ENCODE data around the gene PTPN3. TPM values are rescaled to one million over a fixed set of nuclear protein-coding genes. Genes with fewer than 3 reads are reported as not detected.
"Not testable (repeated sequence)": the region's sequence is repeated elsewhere in the genome, so short reads cannot be mapped to it uniquely, and the experiment has no call there.

The PTPN3 gene, protein sequence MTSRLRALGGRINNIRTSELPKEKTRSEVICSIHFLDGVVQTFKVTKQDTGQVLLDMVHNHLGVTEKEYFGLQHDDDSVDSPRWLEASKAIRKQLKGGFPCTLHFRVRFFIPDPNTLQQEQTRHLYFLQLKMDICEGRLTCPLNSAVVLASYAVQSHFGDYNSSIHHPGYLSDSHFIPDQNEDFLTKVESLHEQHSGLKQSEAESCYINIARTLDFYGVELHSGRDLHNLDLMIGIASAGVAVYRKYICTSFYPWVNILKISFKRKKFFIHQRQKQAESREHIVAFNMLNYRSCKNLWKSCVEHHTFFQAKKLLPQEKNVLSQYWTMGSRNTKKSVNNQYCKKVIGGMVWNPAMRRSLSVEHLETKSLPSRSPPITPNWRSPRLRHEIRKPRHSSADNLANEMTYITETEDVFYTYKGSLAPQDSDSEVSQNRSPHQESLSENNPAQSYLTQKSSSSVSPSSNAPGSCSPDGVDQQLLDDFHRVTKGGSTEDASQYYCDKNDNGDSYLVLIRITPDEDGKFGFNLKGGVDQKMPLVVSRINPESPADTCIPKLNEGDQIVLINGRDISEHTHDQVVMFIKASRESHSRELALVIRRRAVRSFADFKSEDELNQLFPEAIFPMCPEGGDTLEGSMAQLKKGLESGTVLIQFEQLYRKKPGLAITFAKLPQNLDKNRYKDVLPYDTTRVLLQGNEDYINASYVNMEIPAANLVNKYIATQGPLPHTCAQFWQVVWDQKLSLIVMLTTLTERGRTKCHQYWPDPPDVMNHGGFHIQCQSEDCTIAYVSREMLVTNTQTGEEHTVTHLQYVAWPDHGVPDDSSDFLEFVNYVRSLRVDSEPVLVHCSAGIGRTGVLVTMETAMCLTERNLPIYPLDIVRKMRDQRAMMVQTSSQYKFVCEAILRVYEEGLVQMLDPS
- 1 to 10 TPM; 6.9 to 7.9 TPM for total RNA-seq

DNA sequence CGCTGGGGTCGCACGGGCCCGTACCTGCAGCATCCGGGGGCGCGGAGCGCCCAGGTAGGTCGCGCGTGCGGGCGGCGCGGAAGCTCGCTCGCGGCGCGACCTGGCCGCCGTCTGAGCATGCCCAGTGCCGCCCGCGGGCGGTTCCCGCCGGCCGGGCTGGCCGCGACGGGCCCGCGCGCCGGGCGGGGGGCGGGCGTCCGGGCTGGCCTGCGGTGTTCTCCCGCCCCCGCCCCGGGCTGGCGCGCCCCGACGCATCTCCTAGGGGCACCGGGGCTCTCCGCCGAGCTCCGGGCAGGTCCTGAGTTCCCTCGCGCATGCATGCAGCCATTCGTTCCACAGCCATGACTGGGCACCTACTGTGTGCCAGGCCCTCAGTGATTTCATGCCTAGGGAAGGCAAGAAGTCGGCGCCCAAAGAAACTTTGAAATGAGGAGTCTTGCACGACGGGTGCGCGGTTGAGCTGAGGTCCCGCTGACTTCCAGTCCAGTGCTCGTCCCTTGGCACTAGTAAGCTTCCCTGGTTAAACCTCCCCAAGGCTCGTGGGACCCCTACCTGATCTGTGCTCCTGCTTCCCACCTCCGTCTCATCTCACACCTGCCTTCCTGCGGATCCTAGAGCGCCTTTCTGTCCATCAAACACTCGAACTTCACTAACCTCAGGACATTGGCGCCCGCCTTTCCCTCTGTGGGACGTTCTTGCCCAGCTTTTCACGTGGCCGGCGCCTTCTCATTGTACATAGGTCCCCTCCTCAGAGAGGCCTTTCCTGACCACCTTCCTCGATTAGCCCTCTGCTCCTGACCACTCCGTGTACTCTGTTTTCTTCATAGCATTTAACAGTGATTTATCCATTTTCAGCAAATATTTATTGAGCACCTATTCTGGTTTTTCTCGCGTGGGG is at the start of gene PTPN3:
TSS of gene PTPN3 (minus strand) at position 113 of the 898 bp plus-strand sequence. CDS start 34,873 bp downstream, outside the sequence.
- Histone ChIP-seq H3K27me3 (no peaks in the 10 kb centered on the region), H3K4me1 (peaks cover 0 to 14% of the 10 kb centered on the region in 2 donors), H3K27ac (no peak within 1 kb of the TSS), H3K4me3 (peak within 1 kb of the TSS; percentile 52 to 60), H3K9me3 (no peaks in the 10 kb centered on the region), H3K36me3 (no peaks in the 10 kb centered on the region)
- TF ChIP-seq, protein P1, sequence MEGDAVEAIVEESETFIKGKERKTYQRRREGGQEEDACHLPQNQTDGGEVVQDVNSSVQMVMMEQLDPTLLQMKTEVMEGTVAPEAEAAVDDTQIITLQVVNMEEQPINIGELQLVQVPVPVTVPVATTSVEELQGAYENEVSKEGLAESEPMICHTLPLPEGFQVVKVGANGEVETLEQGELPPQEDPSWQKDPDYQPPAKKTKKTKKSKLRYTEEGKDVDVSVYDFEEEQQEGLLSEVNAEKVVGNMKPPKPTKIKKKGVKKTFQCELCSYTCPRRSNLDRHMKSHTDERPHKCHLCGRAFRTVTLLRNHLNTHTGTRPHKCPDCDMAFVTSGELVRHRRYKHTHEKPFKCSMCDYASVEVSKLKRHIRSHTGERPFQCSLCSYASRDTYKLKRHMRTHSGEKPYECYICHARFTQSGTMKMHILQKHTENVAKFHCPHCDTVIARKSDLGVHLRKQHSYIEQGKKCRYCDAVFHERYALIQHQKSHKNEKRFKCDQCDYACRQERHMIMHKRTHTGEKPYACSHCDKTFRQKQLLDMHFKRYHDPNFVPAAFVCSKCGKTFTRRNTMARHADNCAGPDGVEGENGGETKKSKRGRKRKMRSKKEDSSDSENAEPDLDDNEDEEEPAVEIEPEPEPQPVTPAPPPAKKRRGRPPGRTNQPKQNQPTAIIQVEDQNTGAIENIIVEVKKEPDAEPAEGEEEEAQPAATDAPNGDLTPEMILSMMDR (IDR thresholded peaks at IDR 0.05), result no peak
- DNase-seq (ENCODE audit: low spot score), result no peak

DNA sequence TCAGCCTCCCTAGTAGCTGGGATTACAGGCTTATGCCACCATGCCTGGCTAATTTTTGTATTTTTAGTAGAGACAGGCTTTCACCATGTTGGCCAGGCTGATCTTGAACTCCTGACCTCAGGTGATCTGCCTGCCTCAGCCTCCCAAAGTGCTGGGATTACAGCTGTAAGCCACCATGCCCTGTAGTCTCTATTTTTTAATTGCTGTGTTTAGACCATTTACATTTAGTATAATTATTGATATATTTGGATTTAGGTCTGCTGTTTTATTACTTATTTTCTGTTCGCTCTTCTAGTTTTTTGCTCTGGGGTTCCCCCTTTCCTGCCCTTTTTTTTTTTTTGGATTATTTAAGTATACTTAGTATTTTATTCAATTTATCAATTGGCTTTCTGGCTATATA is 46.8 kb upstream of the PTPN3 start:
- H3K9me3 ChIP-seq, result peaks cover 7 to 28% of the 10 kb centered on the region in 2 donors
- not testable (repeated sequence) for DNase-seq (ENCODE audit: low spot score); H3K4me1 ChIP-seq; H3K36me3 ChIP-seq; H3K4me3 ChIP-seq; H3K27me3 ChIP-seq; H3K27ac ChIP-seq

DNA sequence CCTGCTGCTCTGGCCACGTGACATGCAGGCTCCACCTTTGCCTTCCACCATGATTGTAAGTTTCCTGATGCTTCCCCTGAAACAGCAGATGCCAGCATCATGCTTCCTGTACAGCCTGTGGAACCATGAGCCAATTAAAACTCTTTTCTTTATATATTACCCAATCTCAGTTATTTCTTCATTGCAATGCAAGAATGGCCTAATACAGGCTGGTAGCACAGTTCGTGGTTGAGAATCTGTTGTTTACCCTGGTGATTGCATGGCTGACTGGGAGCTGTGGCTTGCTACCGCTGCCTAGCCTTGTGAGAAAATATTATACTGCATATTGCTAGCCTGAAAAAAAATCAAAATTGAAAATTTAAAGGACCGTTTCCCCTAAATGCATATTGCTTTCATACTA is 44.8 kb upstream of the PTPN3 start:
- peaks cover 7 to 27% of the 10 kb centered on the region in 2 donors for H3K9me3 ChIP-seq
- no peak for DNase-seq (ENCODE audit: low spot score)
- no peaks in the 10 kb centered on the region for H3K36me3 ChIP-seq
- H3K4me1 ChIP-seq, result no peaks in the 10 kb centered on the region
- no peak overlapping the region for H3K27ac ChIP-seq
- TF ChIP-seq, protein P1 (IDR thresholded peaks at IDR 0.05), result no peak
- no peak overlapping the region for H3K4me3 ChIP-seq
- no peaks in the 10 kb centered on the region for H3K27me3 ChIP-seq

DNA sequence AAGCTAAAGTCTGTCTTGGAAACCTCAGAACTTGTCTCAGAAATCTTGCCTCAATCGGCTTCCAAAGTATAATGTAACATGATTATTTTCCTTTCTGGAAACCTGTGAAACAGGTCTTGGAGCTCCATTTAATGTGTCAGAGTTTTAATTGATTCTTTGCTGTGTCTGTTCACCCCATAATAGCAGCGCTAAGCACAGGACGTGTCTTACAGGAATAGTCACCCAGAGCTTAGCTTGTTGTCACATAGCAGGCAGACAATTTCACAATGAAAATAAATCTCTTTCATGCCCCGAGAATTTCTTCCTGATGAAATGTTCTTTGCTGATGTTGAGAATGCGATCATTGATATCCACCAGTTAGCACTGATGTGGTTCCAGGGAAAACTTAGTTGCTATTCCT is 40.2 kb upstream of the PTPN3 start:
- no peaks in the 10 kb centered on the region for H3K9me3 ChIP-seq
- no peaks in the 10 kb centered on the region for H3K36me3 ChIP-seq
- H3K4me3 ChIP-seq, result no peak overlapping the region
- no peak for DNase-seq (ENCODE audit: low spot score)
- H3K27ac ChIP-seq, result no peak overlapping the region
- no peaks in the 10 kb centered on the region for H3K27me3 ChIP-seq
- TF ChIP-seq, protein P1 (IDR thresholded peaks at IDR 0.05), result no peak
- no peaks in the 10 kb centered on the region for H3K4me1 ChIP-seq

DNA sequence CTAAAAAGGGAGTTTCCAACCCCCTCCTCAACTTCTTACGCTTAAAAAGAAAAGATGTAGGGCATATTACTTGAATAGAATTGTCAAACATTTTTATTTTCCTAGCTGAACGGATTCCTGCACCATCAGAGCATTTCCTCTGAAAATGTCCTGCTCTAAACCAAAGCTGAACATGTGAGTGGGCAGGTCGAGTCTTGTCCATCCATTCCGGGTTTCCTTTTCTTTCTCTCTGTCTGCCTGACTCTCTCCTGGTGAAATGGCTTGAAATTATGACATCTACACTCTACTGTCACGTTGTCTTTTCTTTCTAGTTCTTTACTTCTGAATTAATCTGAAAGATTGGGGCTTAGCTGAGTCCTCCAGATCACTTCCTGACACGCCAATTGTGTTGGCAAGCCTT is 39.2 kb upstream of the PTPN3 start:
- Histone ChIP-seq H3K4me3 (no peak overlapping the region), H3K27me3 (no peaks in the 10 kb centered on the region), H3K27ac (no peak overlapping the region), H3K4me1 (no peaks in the 10 kb centered on the region), H3K9me3 (no peaks in the 10 kb centered on the region), H3K36me3 (no peaks in the 10 kb centered on the region)
- TF ChIP-seq, protein P1 (IDR thresholded peaks at IDR 0.05), result no peak
- DNase-seq (ENCODE audit: low spot score), result no peak
